HepG2 (cell line): ENCODE data around the gene BTBD19. TPM values are rescaled to one million over a fixed set of nuclear protein-coding genes. Genes with fewer than 3 reads are reported as not detected.

Experiments
- ATAC-seq: fragments of 200-7000 bp; cut with Tn5 transposase; 3 replicates; pipeline ENCODE4 v1.9.1; 2020; ENCODE audit warnings: mild to moderate bottlenecking, moderate library complexity
- BruUV-seq: library from RNA; stranded (reverse); fragments of 400-500 nt; replicated peaks from 2 replicates; lab custom pipeline; 2021; lab: Mats Ljungman, UMichigan
- CTCF ChIA-PET: fragments of 300-600 bp; formaldehyde crosslinking; extraction: SDS; loops from one replicate; lab custom pipeline; 2021; ENCODE audit warnings: low total read pairs, inconsistent platforms, low intra/inter-chr PET ratio; lab: Yijun Ruan, JAX
- POLR2A ChIA-PET: fragments of 350-600 bp; sonication (Branson Sonifier 250); formaldehyde crosslinking; loops from one replicate; lab custom pipeline; 2020; ENCODE audit warnings: antibody characterized with exemption, inconsistent platforms; lab: Yijun Ruan, JAX
- DNase-seq: peaks from one replicate; pipeline ENCODE4 v3.0.0-alpha.2; 2015; ENCODE audit warnings: low spot score
- FAIRE-seq: peaks from 3 replicates; lab custom pipeline; 2011; peaks lifted over from hg19 to GRCh38; lab: Jason Lieb, UNC
- H2AFZ ChIP-seq: one replicate; pipeline ENCODE4 v1.6.1; 2011; ENCODE audit warnings: low read length, inconsistent platforms
- H3K27ac ChIP-seq: fragments of 300-600 bp; 3 replicates; pipeline ENCODE4 v1.8.0; 2011; ENCODE audit warnings: mixed run types, mild to moderate bottlenecking, mixed read lengths, low read length, inconsistent platforms; ENCODE audit not compliant: insufficient read depth; ENCODE audit errors: extremely low read length
- H3K27me3 ChIP-seq, 2 experiments: fragments of 200-600 bp in 1 of 2; 2 replicates in 1 of 2; 3 replicates in 1 of 2; pipeline versions ENCODE4 v1.6.0 to v1.8.0; 2011; ENCODE audit warnings: low read length in 2 of 2, mild to moderate bottlenecking in 2 of 2, moderate library complexity in 2 of 2, inconsistent platforms in 1 of 2; ENCODE audit not compliant: insufficient read depth in 2 of 2, control insufficient read depth in 1 of 2
- H3K36me3 ChIP-seq, 2 experiments: fragments of 200-600 bp in 1 of 2; replicated peaks in 1 of 2; 2 replicates in 1 of 2; 3 replicates in 1 of 2; pipeline versions ENCODE4 v1.5.1 to v1.8.0; 2011; ENCODE audit warnings: low read length in 2 of 2, inconsistent platforms in 1 of 2; ENCODE audit not compliant: insufficient read depth in 2 of 2, control insufficient read depth in 1 of 2
- H3K4me1 ChIP-seq: 2 replicates; pipeline ENCODE4 v1.5.1; 2012; ENCODE audit warnings: low read length, inconsistent platforms; ENCODE audit not compliant: insufficient read depth
- H3K4me2 ChIP-seq: 2 replicates; pipeline ENCODE4 v1.6.0; 2011; ENCODE audit warnings: low read depth, low read length, inconsistent platforms
- H3K4me3 ChIP-seq, 3 experiments: fragments of 200-600 bp in 1 of 3; sonication (generic), shearing (Covaris generic) in 1 of 3; replicated peaks in 1 of 3; 2 replicates each; pipeline ENCODE4 v1.5.1; 2011 to 2016; ENCODE audit warnings: low read length in 3 of 3, inconsistent platforms in 2 of 3, low read depth in 2 of 3, mild to moderate bottlenecking in 2 of 3, control low read depth in 1 of 3, mixed read lengths in 1 of 3; ENCODE audit not compliant: insufficient read depth in 1 of 3
- H3K79me2 ChIP-seq: one replicate; pipeline ENCODE4 v1.6.1; 2011; ENCODE audit warnings: low read length, inconsistent platforms; ENCODE audit not compliant: insufficient read depth
- H3K9ac ChIP-seq: 2 replicates; pipeline ENCODE4 v1.6.0; 2011; ENCODE audit warnings: mild to moderate bottlenecking, low read depth, low read length, inconsistent platforms; ENCODE audit not compliant: insufficient read depth
- H3K9me3 ChIP-seq: 2 replicates; pipeline ENCODE4 v1.5.1; 2012; ENCODE audit warnings: mild to moderate bottlenecking, low read length
- H4K20me1 ChIP-seq: 2 replicates; pipeline ENCODE4 v1.6.0; 2011; ENCODE audit warnings: inconsistent platforms, mild to moderate bottlenecking, low read length, moderate library complexity; ENCODE audit not compliant: insufficient read depth
- AHR ChIP-seq: IDR thresholded peaks from 2 replicates; pipeline ENCODE4 v1.6.1; 2018; ENCODE audit warnings: missing genetic modification reagents, missing compliant biosample characterization
- E2F5 ChIP-seq: sonication (generic); formaldehyde crosslinking; conservative IDR thresholded peaks from 2 replicates; pipeline ENCODE4 v1.4.0; 2020; ENCODE audit warnings: missing genetic modification reagents
- HNF1A ChIP-seq, 2 experiments: sonication (generic) in 1 of 2; formaldehyde crosslinking in 1 of 2; IDR thresholded peaks; 2 replicates each; pipeline versions ENCODE4 v1.4.0 to v1.6.1; 2016 to 2020; ENCODE audit warnings: borderline replicate concordance in 1 of 2, low read depth in 1 of 2, mild to moderate bottlenecking in 1 of 2, missing genetic modification reagents in 1 of 2
- HNRNPUL1 ChIP-seq: fragments of 200-400 bp; formaldehyde crosslinking; IDR thresholded peaks from 2 replicates; pipeline ENCODE4 v1.6.1; 2017; ENCODE audit warnings: low read depth, mild to moderate bottlenecking, low read length, moderate library complexity
- RFXAP ChIP-seq: sonication (generic); formaldehyde crosslinking; IDR thresholded peaks from 2 replicates; pipeline ENCODE4 v1.4.0; 2020; ENCODE audit warnings: missing genetic modification reagents, borderline replicate concordance
- ZNF205 ChIP-seq: IDR thresholded peaks from 2 replicates; pipeline ENCODE4 v1.6.1; 2018; ENCODE audit warnings: missing biosample characterization, missing genetic modification reagents
- ZNF547 ChIP-seq: sonication (generic); formaldehyde crosslinking; IDR thresholded peaks from 2 replicates; pipeline ENCODE4 v1.5.1; 2020; ENCODE audit warnings: mild to moderate bottlenecking, missing genetic modification reagents
- ZNF710 ChIP-seq: sonication (generic); formaldehyde crosslinking; IDR thresholded peaks from 2 replicates; pipeline ENCODE4 v1.5.0; 2020; ENCODE audit warnings: mild to moderate bottlenecking, missing genetic modification reagents, borderline replicate concordance
- ZNF878 ChIP-seq: sonication (generic); formaldehyde crosslinking; IDR thresholded peaks from 2 replicates; pipeline ENCODE4 v1.8.1; 2023; ENCODE audit warnings: mild to moderate bottlenecking, missing genetic modification reagents, moderate library complexity
- WGBS: methylation state at CpG from one replicate; pipeline ENCODE4 v1.1.6; 2017; ENCODE audit warnings: low lambda C conversion rate; 5-methylcytosine and 5-hydroxymethylcytosine counted together
- in situ Hi-C: cut with HindIII; loops from 2 replicates; pipeline ENCODE4 v1.10.0; 2017; ENCODE audit warnings: low pct_unique_long_range_greater_than_20kb; ENCODE audit not compliant: extremely low pct_ligation_motif_present
- intact Hi-C: fragments of 100-400 bp; cut with micrococcal nuclease; formaldehyde crosslinking; loops from one replicate; pipeline ENCODE4 v1.10.0; 2022; ENCODE audit not compliant: unreplicated experiment
- polyA plus RNA-seq, 8 experiments: library from polyadenylated mRNA; depleted of rRNA in 3 of 8; stranded (reverse) in 7 of 8; unstranded in 1 of 8; fragments of >200 nt; fragmentation: Illumina TruSeq in 4 of 8; extraction: Trizol in 4 of 8; gene quantifications; 2 replicates each; pipeline versions ENCODE4 v1.2.1 to v1.2.3, GENCODE V29; 2011 to 2016; ENCODE audit warnings: low read depth in 4 of 8, missing spikeins in 1 of 8, mixed read lengths in 1 of 8; ENCODE audit not compliant: insufficient read depth in 1 of 8
- total RNA-seq, 5 experiments: library from RNA; depleted of rRNA; stranded (reverse); fragments of >200 nt; fragmentation: Illumina TruSeq; extraction: Trizol; gene quantifications; 2 replicates each; pipeline ENCODE4 v1.2.3, GENCODE V29; 2016; ENCODE audit warnings: low read depth in 1 of 5
- TF ChIP-seq, protein P1 (sequence below): sonication (generic); formaldehyde crosslinking; IDR thresholded peaks from 2 replicates; pipeline ENCODE4 v1.5.0; 2020; ENCODE audit warnings: mild to moderate bottlenecking, missing genetic modification reagents

The BTBD19 gene
- total and polyA plus RNA-seq, 2 of the 13 experiments (the other 11 are each of a cell fraction or from before 2014, with no cell fraction given), result 2.7 to 6.7 TPM

GRCh38 chr1:44820328-44821239, 12.3 kb downstream of the BTBD19 start (continued):
- 0 out of 2 replicates have a peak, but pooled peaks have one; percentile 23 for TF ChIP-seq ZNF710 (CRISPR knock-in tag)
- TF ChIP-seq E2F5 (CRISPR knock-in tag), result no peak
- TF ChIP-seq AHR, result 0 out of 2 replicates have a peak, but pooled peaks have one; percentile 8
- TF ChIP-seq, all 625 proteins: peak for 53

GRCh38 chr1:44821240-44821715, 13.0 kb downstream of the BTBD19 start:
- ATAC-seq (no peak), FAIRE-seq (no peak), DNase-seq (no peak)
- Histone ChIP-seq H3K4me1 (peaks cover 30% of the 10 kb centered on the region), H3K27ac (peak overlapping the region; percentile 100), H3K27me3 (no peaks in the 10 kb centered on the region), H3K4me3 (peak overlapping the region in 1 of 3 experiments; percentile 15; a peak in 1 of 6 replicates), H2AFZ (no peak overlapping the region), H3K36me3 (no peaks in the 10 kb centered on the region; a peak in 1 of 5 replicates), H4K20me1 (no peaks in the 10 kb centered on the region), H3K9ac (peak overlapping the region; percentile 99; the same call in 1 of the 2 replicates), H3K9me3 (no peaks in the 10 kb centered on the region), H3K79me2 (no peaks in the 10 kb centered on the region), H3K4me2 (peak overlapping the region; percentile 87)
- intact Hi-C loops (loop anchor here (10.0 kb wide), 1 partner anchor 484 kb away; no protein-coding TSS in a partner anchor), in situ Hi-C loops (no loop called here)
- CTCF ChIA-PET, result no interaction called here
- no TSS peak for BruUV-seq
- WGBS, result 85% methylated on average over 7 of the region's 9 CpGs
- POLR2A ChIA-PET, result interaction anchor here (1.2 to 11.3 kb wide), 9 partner anchors 10 to 679 kb away, joined by 3 to 570 read pairs (median 33); partner anchors contain the start of genes BTBD19, CCDC163, DYNLT4 and MMACHC
- TF ChIP-seq ZNF878 (CRISPR knock-in tag) (no peak), RFXAP (CRISPR knock-in tag) (no peak), HNF1A (IDR thresholded peaks at IDR 0.05; ENCODE audit: low read depth) (no peak), HNF1A (CRISPR knock-in tag; IDR thresholded peaks at IDR 0.05; ENCODE audit: borderline replicate concordance) (no peak), ZNF205 (CRISPR knock-in tag) (no peak), HNRNPUL1 (no peak), ZNF547 (CRISPR knock-in tag) (0 out of 2 replicates have a peak, but pooled peaks have one; percentile 13)
- TF ChIP-seq, protein P1, sequence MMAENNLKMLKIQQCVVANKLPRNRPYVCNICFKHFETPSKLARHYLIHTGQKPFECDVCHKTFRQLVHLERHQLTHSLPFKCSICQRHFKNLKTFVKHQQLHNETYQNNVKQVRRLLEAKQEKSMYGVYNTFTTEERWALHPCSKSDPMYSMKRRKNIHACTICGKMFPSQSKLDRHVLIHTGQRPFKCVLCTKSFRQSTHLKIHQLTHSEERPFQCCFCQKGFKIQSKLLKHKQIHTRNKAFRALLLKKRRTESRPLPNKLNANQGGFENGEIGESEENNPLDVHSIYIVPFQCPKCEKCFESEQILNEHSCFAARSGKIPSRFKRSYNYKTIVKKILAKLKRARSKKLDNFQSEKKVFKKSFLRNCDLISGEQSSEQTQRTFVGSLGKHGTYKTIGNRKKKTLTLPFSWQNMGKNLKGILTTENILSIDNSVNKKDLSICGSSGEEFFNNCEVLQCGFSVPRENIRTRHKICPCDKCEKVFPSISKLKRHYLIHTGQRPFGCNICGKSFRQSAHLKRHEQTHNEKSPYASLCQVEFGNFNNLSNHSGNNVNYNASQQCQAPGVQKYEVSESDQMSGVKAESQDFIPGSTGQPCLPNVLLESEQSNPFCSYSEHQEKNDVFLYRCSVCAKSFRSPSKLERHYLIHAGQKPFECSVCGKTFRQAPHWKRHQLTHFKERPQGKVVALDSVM (CRISPR knock-in tag), result no peak
